Measurements from ENCODE around the gene ARMC2.
"Not testable (repeated sequence)": the region's sequence is repeated elsewhere in the genome, so short reads cannot be mapped to it uniquely, and the experiment has no call there.

ARMC2 gene

GRCh38 chr6:108968325-108969316 lies 120.4 kb downstream of the ARMC2 start:
- H3K4me3 ChIP-seq (ENCODE audit: low read length): no peak overlapping the region
- H3K4me2 ChIP-seq (ENCODE audit: low read length): no peak overlapping the region
- no peaks in the 10 kb centered on the region for H3K79me2 ChIP-seq (ENCODE audit: control insufficient read depth, low read length)
- no peak for TF ChIP-seq CTCF (IDR thresholded peaks at IDR 0.05; ENCODE audit: low read depth, low read length, poor library complexity, severe bottlenecking)
- no peak for TF ChIP-seq EZH2phosphoT487 (IDR thresholded peaks at IDR 0.05; ENCODE audit: borderline replicate concordance, low read length)
- no peaks in the 10 kb centered on the region for H3K9me2 ChIP-seq (replicated peaks; ENCODE audit: control insufficient read depth, low read length)
- H4K20me1 ChIP-seq (ENCODE audit: control insufficient read depth, insufficient read depth, low read depth, low read length): no peaks in the 10 kb centered on the region
- no peak overlapping the region for H3K27ac ChIP-seq (ENCODE audit: low read depth, low read length)
- H3K27me3 ChIP-seq (ENCODE audit: control insufficient read depth, low read length): no peaks in the 10 kb centered on the region
- no peaks in the 10 kb centered on the region for H3K9me3 ChIP-seq (ENCODE audit: control insufficient read depth, insufficient read depth, low read length)
- no peaks in the 10 kb centered on the region for H3K4me1 ChIP-seq (ENCODE audit: control insufficient read depth, low read length)
- no peaks in the 10 kb centered on the region for H3K36me3 ChIP-seq (ENCODE audit: control insufficient read depth, low read length)
- H3F3A ChIP-seq (ENCODE audit: control insufficient read depth, insufficient read depth): no peaks in the 10 kb centered on the region

- H3K9me3 ChIP-seq (ENCODE audit: control insufficient read depth, insufficient read depth, low read length): no peaks in the 10 kb centered on the region
- no peaks in the 10 kb centered on the region for H3K4me1 ChIP-seq (ENCODE audit: control insufficient read depth, low read length)
- no peaks in the 10 kb centered on the region for H3F3A ChIP-seq (ENCODE audit: control insufficient read depth, insufficient read depth)
- no peak for TF ChIP-seq EZH2phosphoT487 (IDR thresholded peaks at IDR 0.05; ENCODE audit: borderline replicate concordance, low read length)
- no peak for TF ChIP-seq CTCF (IDR thresholded peaks at IDR 0.05; ENCODE audit: low read depth, low read length, poor library complexity, severe bottlenecking)
- no peak overlapping the region for H3K27ac ChIP-seq (ENCODE audit: low read depth, low read length)
- H3K36me3 ChIP-seq (ENCODE audit: control insufficient read depth, low read length): no peaks in the 10 kb centered on the region
- H3K27me3 ChIP-seq (ENCODE audit: control insufficient read depth, low read length): no peaks in the 10 kb centered on the region
- H4K20me1 ChIP-seq (ENCODE audit: control insufficient read depth, insufficient read depth, low read depth, low read length): no peaks in the 10 kb centered on the region
- H3K4me2 ChIP-seq (ENCODE audit: low read length): no peak overlapping the region
- no peaks in the 10 kb centered on the region for H3K79me2 ChIP-seq (ENCODE audit: control insufficient read depth, low read length)
- H3K9me2 ChIP-seq (replicated peaks; ENCODE audit: control insufficient read depth, low read length): no peaks in the 10 kb centered on the region
- H3K4me3 ChIP-seq (ENCODE audit: low read length): no peak overlapping the region
Observed at GRCh38 chr6:108969776-108970175, 121.6 kb downstream of the ARMC2 start.

- no peak for TF ChIP-seq CTCF (IDR thresholded peaks at IDR 0.05; ENCODE audit: low read depth, low read length, poor library complexity, severe bottlenecking)
- TF ChIP-seq EZH2phosphoT487 (IDR thresholded peaks at IDR 0.05; ENCODE audit: borderline replicate concordance, low read length): no peak
- Histone ChIP-seq H3K9me2 (replicated peaks; ENCODE audit: control insufficient read depth, low read length) (no peaks in the 10 kb centered on the region), H3K27me3 (ENCODE audit: control insufficient read depth, low read length) (no peaks in the 10 kb centered on the region), H3K4me1 (ENCODE audit: control insufficient read depth, low read length) (no peaks in the 10 kb centered on the region), H3K4me3 (ENCODE audit: low read length) (no peak overlapping the region), H3K27ac (ENCODE audit: low read depth, low read length) (no peak overlapping the region), H3F3A (ENCODE audit: control insufficient read depth, insufficient read depth) (no peaks in the 10 kb centered on the region), H3K9me3 (ENCODE audit: control insufficient read depth, insufficient read depth, low read length) (no peaks in the 10 kb centered on the region), H4K20me1 (ENCODE audit: control insufficient read depth, insufficient read depth, low read depth, low read length) (no peaks in the 10 kb centered on the region), H3K4me2 (ENCODE audit: low read length) (no peak overlapping the region), H3K36me3 (ENCODE audit: control insufficient read depth, low read length) (no peaks in the 10 kb centered on the region), H3K79me2 (ENCODE audit: control insufficient read depth, low read length) (no peaks in the 10 kb centered on the region)
Observed at GRCh38 chr6:108974201-108974600, 126.0 kb downstream of the ARMC2 start.

- H3K9me2 ChIP-seq (replicated peaks; ENCODE audit: control insufficient read depth, low read length); H3K79me2 ChIP-seq (ENCODE audit: control insufficient read depth, low read length); H3K4me3 ChIP-seq (ENCODE audit: low read length); H3F3A ChIP-seq (ENCODE audit: control insufficient read depth, insufficient read depth); H3K27ac ChIP-seq (ENCODE audit: low read depth, low read length); H4K20me1 ChIP-seq (ENCODE audit: control insufficient read depth, insufficient read depth, low read depth, low read length); H3K36me3 ChIP-seq (ENCODE audit: control insufficient read depth, low read length); H3K4me1 ChIP-seq (ENCODE audit: control insufficient read depth, low read length); H3K27me3 ChIP-seq (ENCODE audit: control insufficient read depth, low read length); H3K4me2 ChIP-seq (ENCODE audit: low read length); H3K9me3 ChIP-seq (ENCODE audit: control insufficient read depth, insufficient read depth, low read length): not testable (repeated sequence)
Observed at GRCh38 chr6:108978638-108979037, 130.4 kb downstream of the ARMC2 start.

Measured in DOHH2 (cell line).